Kidney epithelial cell (primary cell): ENCODE measurements around the gene STRADB. TPM values are rescaled to one million over a fixed set of nuclear protein-coding genes. Genes with fewer than 3 reads are reported as not detected.

Experiments used
- DNase-seq: peaks from one replicate; pipeline ENCODE4 v3.0.0-alpha.2; 2010; ENCODE audit warnings: low read depth
- H3K27me3 ChIP-seq: 2 replicates; pipeline ENCODE4 v1.6.0; 2011; ENCODE audit warnings: low read length; ENCODE audit not compliant: control insufficient read depth, insufficient read depth
- H3K36me3 ChIP-seq: 2 replicates; pipeline ENCODE4 v1.5.1; 2011; ENCODE audit warnings: low read length; ENCODE audit not compliant: control insufficient read depth, insufficient read depth
- H3K4me3 ChIP-seq: 2 replicates; pipeline ENCODE4 v1.5.1; 2011; ENCODE audit warnings: low read depth, mild to moderate bottlenecking, control low read depth, low read length
- CTCF ChIP-seq: IDR thresholded peaks from 2 replicates; pipeline ENCODE4 v1.5.1; 2011; ENCODE audit warnings: mild to moderate bottlenecking, moderate library complexity, low read length, control low read depth, inconsistent platforms; ENCODE audit not compliant: insufficient read depth, poor library complexity, severe bottlenecking
- total RNA-seq: library from RNA; depleted of rRNA; stranded (reverse); fragments of >200 nt; gene quantifications from 2 replicates; pipeline ENCODE4 v1.2.3, GENCODE V29; 2015

The STRADB gene
- total RNA-seq, 1 donor from 2014 or later = 38.3 TPM

GRCh38 chr2:201458381-201458780 lies 6.8 kb downstream of the STRADB start:
- Histone ChIP-seq H3K27me3 (no peaks in the 10 kb centered on the region), H3K36me3 (no peaks in the 10 kb centered on the region), H3K4me3 (no peak overlapping the region)
- no peak for DNase-seq
- TF ChIP-seq CTCF = no peak

GRCh38 chr2:201460532-201460931 lies 9.0 kb downstream of the STRADB start:
- Histone ChIP-seq H3K27me3 (no peaks in the 10 kb centered on the region), H3K4me3 (no peak overlapping the region), H3K36me3 (peaks cover 1% of the 10 kb centered on the region)
- TF ChIP-seq CTCF = no peak
- DNase-seq = no peak

- TF ChIP-seq CTCF = no peak
- Histone ChIP-seq H3K27me3 (no peaks in the 10 kb centered on the region), H3K4me3 (no peak overlapping the region), H3K36me3 (peaks cover 1% of the 10 kb centered on the region)
- no peak for DNase-seq
Observed at GRCh38 chr2:201464547-201464946, 13.0 kb downstream of the STRADB start.

- peaks cover 1% of the 10 kb centered on the region for H3K36me3 ChIP-seq
- no peak for TF ChIP-seq CTCF
- H3K4me3 ChIP-seq = no peak overlapping the region
- no peak for DNase-seq
- no peaks in the 10 kb centered on the region for H3K27me3 ChIP-seq
Observed at GRCh38 chr2:201465524-201465971, 14.0 kb downstream of the STRADB start.

GRCh38 chr2:201466050-201466675 lies 14.6 kb downstream of the STRADB start:
- Histone ChIP-seq H3K4me3 (no peak overlapping the region), H3K36me3 (peaks cover 1% of the 10 kb centered on the region), H3K27me3 (no peaks in the 10 kb centered on the region)
- TF ChIP-seq CTCF = no peak
- DNase-seq = no peak

GRCh38 chr2:201467666-201468065 lies 16.1 kb downstream of the STRADB start:
- Histone ChIP-seq H3K36me3 (peaks cover 1% of the 10 kb centered on the region), H3K27me3 (no peaks in the 10 kb centered on the region), H3K4me3 (no peak overlapping the region)
- TF ChIP-seq CTCF = no peak
- no peak for DNase-seq
